GM13976 (cell line): ENCODE results near the gene ACADL.

Source experiments
- DNase-seq: peaks from one replicate; pipeline ENCODE4 v3.0.0; 2012; ENCODE audit warnings: low spot score
- CTCF ChIP-seq: IDR thresholded peaks from 2 replicates; pipeline ENCODE4 v1.5.1; 2012; ENCODE audit warnings: borderline replicate concordance, mild to moderate bottlenecking; ENCODE audit not compliant: insufficient read depth; ENCODE audit errors: extremely low read depth, missing control alignments, control extremely low read depth
- in situ Hi-C: fragments of 300-500 bp; cut with MboI; formaldehyde crosslinking; loops from one replicate; pipeline ENCODE4 v1.12.0; 2022; ENCODE audit warnings: low sequenced_read_pairs, mixed read lengths, inconsistent platforms; ENCODE audit not compliant: unreplicated experiment

ACADL gene

GRCh38 chr2:210172219-210172575 is 53.0 kb downstream of the ACADL start:
- no peak for TF ChIP-seq CTCF
- in situ Hi-C loops: no loop called here
- DNase-seq: no peak

- no peak for TF ChIP-seq CTCF
- in situ Hi-C loops: no loop called here
- DNase-seq: peak; percentile 95
Observed at GRCh38 chr2:210171309-210172218, 53.7 kb downstream of the ACADL start, which contains the start of gene KANSL1L. TSS of gene KANSL1L (minus strand) at chr2:210171409. CDS start at chr2:210154582, 16,827 bp downstream.

- TF ChIP-seq CTCF: no peak
- in situ Hi-C loops: no loop called here
Observed at GRCh38 chr2:210170446-210171303, 54.6 kb downstream of the ACADL start.

GRCh38 chr2:210170196-210170445 is 55.1 kb downstream of the ACADL start:
- TF ChIP-seq CTCF: no peak
- no peak for DNase-seq
- in situ Hi-C loops: no loop called here

More at GRCh38 chr2:210170446-210171303, 54.6 kb downstream of the ACADL start:
- peak; percentile 91 for DNase-seq

- TF ChIP-seq CTCF: no peak
- peak; percentile 33 for DNase-seq
- in situ Hi-C loops: no loop called here
Observed at GRCh38 chr2:210169516-210170195, 55.6 kb downstream of the ACADL start.

GRCh38 chr2:210167227-210167626 is 58.0 kb downstream of the ACADL start:
- in situ Hi-C loops: no loop called here
- DNase-seq: no peak
- no peak for TF ChIP-seq CTCF
